Measurements from ENCODE around the gene ZBTB26.

ZBTB26 gene

GRCh38 chr9:122931226-122932121 lies at the start of gene ZBTB26:
ZBTB26 (minus strand) TSS chr9:122931512; CDS start chr9:122919934, 11,578 bp downstream.
- DNase-seq: peak; percentile 66

- no peak for DNase-seq
These were observed 47.3 kb upstream of the ZBTB26 start for GRCh38 chr9:122978601-122979000.

GRCh38 chr9:122975196-122975595 lies 43.9 kb upstream of the ZBTB26 start:
- no peak for DNase-seq

GRCh38 chr9:122961139-122961538 lies 29.8 kb upstream of the ZBTB26 start:
- no peak for DNase-seq

GRCh38 chr9:122955961-122956360 lies 24.6 kb upstream of the ZBTB26 start:
- DNase-seq: no peak

GRCh38 chr9:122954253-122954691 lies 23.0 kb upstream of the ZBTB26 start:
- no peak for DNase-seq

GRCh38 chr9:122951056-122951455 lies 19.7 kb upstream of the ZBTB26 start:
- no peak for DNase-seq

- DNase-seq: no peak
These were observed 19.0 kb upstream of the ZBTB26 start for GRCh38 chr9:122950263-122950662.

- no peak for DNase-seq
These were observed 18.4 kb upstream of the ZBTB26 start for GRCh38 chr9:122949696-122950095.

GRCh38 chr9:122948313-122948712 lies 17.0 kb upstream of the ZBTB26 start:
- no peak for DNase-seq

GRCh38 chr9:122946461-122947005 lies 15.2 kb upstream of the ZBTB26 start:
- DNase-seq: no peak

- DNase-seq: no peak
These were observed 13.9 kb upstream of the ZBTB26 start for GRCh38 chr9:122944960-122945888.

GRCh38 chr9:122941582-122942234 lies 10.4 kb upstream of the ZBTB26 start:
- DNase-seq: no peak

GRCh38 chr9:122940749-122941581 lies 9.7 kb upstream of the ZBTB26 start, which contains the start of gene RABGAP1:
RABGAP1 (plus strand) TSS chr9:122941020; CDS start chr9:122957060, 16,040 bp downstream.
- DNase-seq: peak; percentile 92

- DNase-seq: no peak
These were observed 9.1 kb upstream of the ZBTB26 start for GRCh38 chr9:122940454-122940748.

GRCh38 chr9:122939601-122940000 lies 8.3 kb upstream of the ZBTB26 start:
- no peak for DNase-seq

- no peak for DNase-seq
These were observed 5.6 kb upstream of the ZBTB26 start for GRCh38 chr9:122936883-122937282.

- no peak for DNase-seq
These were observed 5.2 kb upstream of the ZBTB26 start for GRCh38 chr9:122936464-122936863.

GRCh38 chr9:122930541-122931225 lies 629 bp downstream of the ZBTB26 start:
- no peak for DNase-seq

- DNase-seq: no peak
These were observed 1.4 kb downstream of the ZBTB26 start for GRCh38 chr9:122929796-122930354.

GRCh38 chr9:122923947-122924346 lies 7.4 kb downstream of the ZBTB26 start:
- DNase-seq: no peak

All from NCI-H2081 treated with DMSO at 0.1 percent for 48 hours (cell line).